Right atrium auricular region (tissue), 2 donors: ENCODE data around the gene ALDH2. TPM values are rescaled to one million over a fixed set of nuclear protein-coding genes. Genes with fewer than 3 reads are reported as not detected.

ENCODE experiments used
- DNase-seq: peaks from one replicate; pipeline ENCODE4 v3.0.0-alpha.2; 2019; ENCODE audit warnings: low spot score
- H3K27ac ChIP-seq, 2 donors: fragments of 200-600 bp; sonication (generic); 1 replicate in 1 of 2; 2 replicates in 1 of 2; pipeline ENCODE4 v1.5.1; 2016 to 2019
- H3K27me3 ChIP-seq, 2 donors: fragments of 200-600 bp; sonication (generic); one replicate each; pipeline versions ENCODE4 v1.5.1 to v1.6.0; 2017 to 2019
- H3K36me3 ChIP-seq: fragments of 200-600 bp; sonication (generic); one replicate; pipeline ENCODE4 v1.5.1; 2016
- H3K4me1 ChIP-seq, 2 donors: fragments of 200-600 bp; sonication (generic); one replicate each; pipeline versions ENCODE4 v1.5.1 to v1.6.0; 2017 to 2019
- H3K4me3 ChIP-seq, 2 donors: fragments of 200-600 bp; sonication (generic); 1 replicate in 1 of 2; 2 replicates in 1 of 2; pipeline ENCODE4 v1.5.1; 2017 to 2019; ENCODE audit warnings: mild to moderate bottlenecking in 1 of 2, moderate library complexity in 1 of 2
- H3K9me3 ChIP-seq, 2 donors: fragments of 200-600 bp; sonication (generic); one replicate each; pipeline ENCODE4 v1.5.1; 2019
- total RNA-seq, 2 donors: library from RNA; depleted of rRNA; stranded (reverse); fragments of >200 nt; gene quantifications; one replicate each; pipeline ENCODE4 v1.1.0, GENCODE V29; 2016
- TF ChIP-seq, protein P1 (sequence below), 2 donors: fragments of 200-600 bp; sonication (generic); IDR thresholded peaks; one replicate each; pipeline ENCODE4 v1.5.1; 2019; ENCODE audit warnings: antibody characterized with exemption in 2 of 2

ALDH2 gene
- total RNA-seq, 2 donors from 2014 or later = 157 to 158 TPM

DNA sequence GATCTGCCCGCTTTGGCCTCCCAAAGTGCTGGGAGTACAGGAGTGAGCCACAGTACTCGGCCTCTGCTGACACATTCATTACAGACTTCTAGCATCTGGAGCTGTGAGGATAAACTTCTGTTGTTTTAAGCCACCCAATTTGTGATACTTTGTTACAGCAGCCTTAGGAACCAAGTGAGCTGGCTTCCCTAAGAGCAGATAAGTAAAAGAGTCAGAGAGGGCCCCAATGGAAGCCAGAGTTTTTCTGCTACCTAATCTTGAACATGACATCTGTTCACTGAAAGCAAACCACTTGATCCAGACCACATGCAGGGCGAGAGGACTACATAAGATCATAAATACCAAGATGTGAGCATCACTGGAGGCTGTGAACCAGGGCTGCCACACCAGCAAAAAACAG, 71.6 kb downstream of the ALDH2 start:
- H3K27ac ChIP-seq = no peak overlapping the region
- H3K4me1 ChIP-seq = peaks cover 0 to 19% of the 10 kb centered on the region in 2 donors
- H3K27me3 ChIP-seq = no peaks in the 10 kb centered on the region
- no peaks in the 10 kb centered on the region for H3K9me3 ChIP-seq
- no peak for DNase-seq
- TF ChIP-seq, protein P1, sequence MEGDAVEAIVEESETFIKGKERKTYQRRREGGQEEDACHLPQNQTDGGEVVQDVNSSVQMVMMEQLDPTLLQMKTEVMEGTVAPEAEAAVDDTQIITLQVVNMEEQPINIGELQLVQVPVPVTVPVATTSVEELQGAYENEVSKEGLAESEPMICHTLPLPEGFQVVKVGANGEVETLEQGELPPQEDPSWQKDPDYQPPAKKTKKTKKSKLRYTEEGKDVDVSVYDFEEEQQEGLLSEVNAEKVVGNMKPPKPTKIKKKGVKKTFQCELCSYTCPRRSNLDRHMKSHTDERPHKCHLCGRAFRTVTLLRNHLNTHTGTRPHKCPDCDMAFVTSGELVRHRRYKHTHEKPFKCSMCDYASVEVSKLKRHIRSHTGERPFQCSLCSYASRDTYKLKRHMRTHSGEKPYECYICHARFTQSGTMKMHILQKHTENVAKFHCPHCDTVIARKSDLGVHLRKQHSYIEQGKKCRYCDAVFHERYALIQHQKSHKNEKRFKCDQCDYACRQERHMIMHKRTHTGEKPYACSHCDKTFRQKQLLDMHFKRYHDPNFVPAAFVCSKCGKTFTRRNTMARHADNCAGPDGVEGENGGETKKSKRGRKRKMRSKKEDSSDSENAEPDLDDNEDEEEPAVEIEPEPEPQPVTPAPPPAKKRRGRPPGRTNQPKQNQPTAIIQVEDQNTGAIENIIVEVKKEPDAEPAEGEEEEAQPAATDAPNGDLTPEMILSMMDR (IDR thresholded peaks at IDR 0.05) = no peak
- peaks cover 10% of the 10 kb centered on the region for H3K36me3 ChIP-seq
- no peak overlapping the region for H3K4me3 ChIP-seq

DNA sequence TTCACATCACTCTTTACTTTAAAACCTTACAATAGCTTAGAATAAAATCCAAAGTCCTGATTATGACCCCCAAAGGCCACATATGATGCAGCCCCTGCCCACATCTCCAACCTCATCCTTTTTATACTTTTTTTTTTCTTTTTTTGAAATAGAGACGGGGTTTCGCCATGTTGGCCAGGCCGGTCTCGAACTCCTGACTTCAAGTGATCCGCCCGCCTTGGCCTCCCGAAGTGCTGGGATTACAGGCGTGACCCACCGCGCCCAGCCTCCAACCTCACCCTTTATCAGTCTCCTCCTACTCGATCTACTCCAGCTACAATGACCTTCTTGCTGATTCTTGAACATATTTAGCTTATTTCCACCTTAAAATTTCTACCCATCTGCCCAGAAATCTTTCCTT, 74.1 kb downstream of the ALDH2 start:
- Histone ChIP-seq H3K27me3 (no peaks in the 10 kb centered on the region), H3K4me1 (peaks cover 0 to 37% of the 10 kb centered on the region in 2 donors), H3K4me3 (peak overlapping the region; percentile 91 to 94), H3K36me3 (peaks cover 10% of the 10 kb centered on the region), H3K9me3 (no peaks in the 10 kb centered on the region), H3K27ac (peak overlapping the region; percentile 93 to 97)
- no peak for DNase-seq
- TF ChIP-seq, protein P1 (IDR thresholded peaks at IDR 0.05) = no peak

DNA sequence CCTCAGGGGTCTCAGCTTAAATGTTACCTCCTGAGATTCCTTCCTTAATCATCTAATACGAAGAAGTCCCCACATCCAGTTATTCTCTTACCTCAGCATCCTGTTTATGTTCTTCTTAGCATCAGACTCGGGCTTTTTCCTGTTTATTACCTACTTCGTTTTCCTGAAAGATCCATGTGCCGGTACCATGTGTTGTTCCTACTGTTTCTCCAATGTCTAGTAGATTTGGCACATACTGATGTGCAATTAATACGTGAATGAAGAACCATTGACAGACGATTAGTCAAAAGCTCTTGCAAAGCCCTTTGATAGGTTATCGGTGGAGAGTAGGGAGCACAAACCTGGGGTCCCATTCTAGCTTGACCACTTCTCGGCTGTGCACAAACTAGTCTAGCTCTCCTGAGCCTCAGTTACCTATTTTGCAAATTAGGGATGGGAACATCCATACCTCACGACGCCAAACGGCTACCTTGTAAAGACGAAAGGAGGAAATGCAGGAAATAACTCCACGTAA, 74.6 kb downstream of the ALDH2 start:
- Histone ChIP-seq H3K27ac (peak overlapping the region; percentile 93 to 97), H3K9me3 (no peaks in the 10 kb centered on the region), H3K4me3 (peak overlapping the region; percentile 91 to 94), H3K4me1 (peaks cover 0 to 37% of the 10 kb centered on the region in 2 donors), H3K36me3 (peaks cover 10% of the 10 kb centered on the region), H3K27me3 (no peaks in the 10 kb centered on the region)
- TF ChIP-seq, protein P1 (IDR thresholded peaks at IDR 0.05) = no peak
- no peak for DNase-seq

DNA sequence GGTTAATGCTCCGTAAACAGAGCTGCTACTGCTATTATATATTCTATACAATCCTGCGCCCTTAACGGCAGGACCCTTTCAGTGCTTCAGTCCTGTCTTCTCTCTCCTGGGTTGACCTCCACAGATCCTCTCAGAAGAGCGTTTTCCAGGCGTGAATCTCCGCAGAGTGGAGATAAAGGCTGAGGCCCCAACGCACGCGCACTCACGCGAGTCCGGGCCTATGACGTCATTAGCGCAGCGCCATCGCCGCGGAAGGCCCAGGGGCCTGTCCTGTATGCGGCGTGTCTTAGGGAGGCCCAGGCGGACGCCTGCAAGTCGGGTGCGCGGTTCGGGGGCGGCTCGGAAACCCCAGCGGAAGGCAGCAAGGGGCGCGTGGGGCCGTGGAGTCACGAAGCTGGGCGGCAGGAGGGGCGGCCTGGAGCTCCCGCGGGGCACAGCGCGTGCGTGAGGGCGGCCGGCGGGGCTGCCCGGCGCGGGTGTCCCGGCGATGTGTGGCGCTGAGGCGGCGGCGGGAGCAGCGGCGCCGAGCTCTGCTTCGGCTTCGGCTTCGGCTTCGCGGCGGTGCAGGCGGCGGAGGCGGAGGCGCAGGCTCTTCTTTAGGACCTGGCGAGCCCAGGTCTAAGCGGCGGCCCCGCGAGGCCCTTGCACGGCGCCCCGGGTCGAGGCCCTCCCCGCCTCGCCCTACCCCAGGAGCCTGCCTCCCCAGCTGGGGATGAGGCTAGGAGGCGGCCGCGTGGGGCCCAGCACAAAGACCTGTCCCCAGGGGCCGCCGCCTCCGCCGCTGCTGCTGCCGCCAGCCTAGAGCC, 75.2 kb downstream of the ALDH2 start, which contains the start of gene MAPKAPK5:
Gene MAPKAPK5, plus strand, starts transcription at position 479 of the 806 bp plus-strand sequence. CDS start 506 bp downstream, outside the sequence.
- peaks cover 10% of the 10 kb centered on the region for H3K36me3 ChIP-seq
- peak within 1 kb of the TSS; percentile 91 to 94 for H3K4me3 ChIP-seq
- H3K27ac ChIP-seq = peak within 1 kb of the TSS; percentile 93 to 97
- peaks cover 0 to 37% of the 10 kb centered on the region in 2 donors for H3K4me1 ChIP-seq
- TF ChIP-seq, protein P1 (IDR thresholded peaks at IDR 0.05) = peak in 1 of 2 donors; percentile 2
- no peaks in the 10 kb centered on the region for H3K27me3 ChIP-seq
- DNase-seq = peak; percentile 96
- H3K9me3 ChIP-seq = no peaks in the 10 kb centered on the region

DNA sequence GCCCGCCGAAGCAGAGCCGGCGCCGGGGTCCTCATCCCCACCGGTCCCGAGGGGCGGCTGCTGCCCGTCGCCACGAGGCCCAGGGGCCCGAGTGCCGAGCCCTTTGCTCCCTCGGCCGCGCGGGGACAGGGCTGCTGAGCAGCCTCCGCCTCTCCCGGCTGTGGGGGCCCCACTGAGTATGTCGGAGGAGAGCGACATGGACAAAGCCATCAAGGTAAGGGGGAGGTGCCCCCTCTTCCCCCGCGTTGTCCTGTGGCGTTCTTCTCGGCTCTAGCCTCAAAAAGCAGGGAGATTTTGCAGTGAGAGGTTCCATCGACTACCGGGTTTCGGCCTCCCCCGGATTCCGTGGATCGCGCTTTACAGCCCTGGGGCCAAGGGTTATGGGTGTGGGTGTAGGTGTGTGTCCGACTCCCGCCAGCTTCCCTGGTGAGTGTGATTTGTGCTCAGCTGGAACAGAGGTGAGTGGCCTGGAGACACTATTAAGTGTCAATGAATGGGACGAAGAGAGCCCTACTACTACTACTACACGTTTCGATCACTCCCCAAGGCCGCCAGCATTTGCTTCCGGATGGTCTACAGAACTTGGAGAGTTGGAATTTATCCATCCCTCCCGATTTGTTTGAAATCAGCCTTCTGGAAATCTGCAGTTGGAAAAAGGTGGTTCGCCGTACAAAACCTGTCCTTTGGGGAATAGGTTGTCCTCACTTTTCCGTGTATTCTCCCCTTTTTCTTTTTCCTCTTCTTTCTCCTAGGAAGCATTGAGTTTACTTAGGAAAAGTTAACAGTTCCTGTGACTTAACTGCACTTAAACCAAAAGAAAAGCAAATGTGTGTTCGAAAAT, 76.0 kb downstream of the ALDH2 start:
- DNase-seq = no peak

More for the DNA sequence above, 76.0 kb downstream of the ALDH2 start:
- H3K4me3 ChIP-seq = peak overlapping the region; percentile 91 to 94
- H3K27ac ChIP-seq = peak overlapping the region; percentile 93 to 97
- no peaks in the 10 kb centered on the region for H3K9me3 ChIP-seq
- peaks cover 0 to 37% of the 10 kb centered on the region in 2 donors for H3K4me1 ChIP-seq
- no peaks in the 10 kb centered on the region for H3K27me3 ChIP-seq
- H3K36me3 ChIP-seq = peaks cover 10% of the 10 kb centered on the region
- TF ChIP-seq, protein P1 (IDR thresholded peaks at IDR 0.05) = no peak
